ENCODE results near the gene GCK. TPM values are rescaled to one million over a fixed set of nuclear protein-coding genes. Genes with fewer than 3 reads are reported as not detected.

Gene GCK
- polyA plus RNA-seq, 1 of the 3 experiments (the other 2 are of a cell fraction): 1.6 TPM

DNA sequence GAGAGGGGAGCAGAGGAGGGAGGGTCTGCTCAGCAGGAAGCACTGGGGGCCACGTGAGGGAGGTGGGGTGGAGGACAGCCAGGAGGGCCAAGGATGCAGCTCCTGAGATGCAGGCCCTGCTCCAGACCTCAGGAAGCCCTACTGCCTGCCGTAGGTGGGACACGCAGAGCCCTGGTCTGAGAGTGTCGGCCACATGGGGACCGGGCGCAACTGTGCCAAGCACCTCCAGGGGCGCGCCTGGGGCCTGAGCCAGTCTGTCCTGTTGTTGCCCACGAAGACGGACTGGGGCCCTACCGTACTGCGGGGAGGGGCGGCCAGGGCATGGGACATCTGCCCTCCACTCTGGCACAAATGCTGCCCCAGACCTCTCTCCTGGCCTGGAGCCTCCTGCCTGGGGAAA is 43.2 kb upstream of the GCK start:
- 86% methylated on average over 10 of the region's 13 CpGs for WGBS (ENCODE audit: low lambda C conversion rate)
- no peak for DNase-seq

DNA sequence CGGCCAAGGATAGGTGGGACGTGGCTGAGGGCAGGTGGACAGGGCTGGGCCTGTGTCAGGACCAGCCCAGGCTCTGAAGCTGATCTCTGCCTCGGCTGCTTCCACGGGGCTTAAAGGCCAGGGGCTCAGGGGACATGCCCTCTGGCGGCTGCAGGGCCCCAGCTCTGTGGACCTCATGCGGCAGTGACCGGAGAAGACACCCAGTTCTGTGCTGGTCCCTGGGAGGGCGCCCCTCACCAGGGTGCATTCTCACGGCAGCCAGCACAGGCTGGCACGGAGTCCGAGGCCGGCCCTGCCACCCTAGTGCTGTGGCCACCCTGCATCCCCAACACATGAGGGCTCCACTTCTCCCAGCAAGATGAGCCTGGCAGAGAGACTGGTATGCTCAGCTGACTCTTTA is 41.8 kb upstream of the GCK start:
- H3K27me3 ChIP-seq (ENCODE audit: insufficient read depth): no peaks in the 10 kb centered on the region
- no peaks in the 10 kb centered on the region for H3K9me2 ChIP-seq
- no peak overlapping the region for H3K4me2 ChIP-seq
- no peaks in the 10 kb centered on the region for H3F3A ChIP-seq (replicated peaks; ENCODE audit: insufficient read depth)
- POLR2A ChIA-PET: no interaction called here
- H3K36me3 ChIP-seq (replicated peaks in 1 of 2; ENCODE audit: control insufficient read depth in 1 of 2, insufficient read depth in 2 of 2, low read length in 1 of 2): no peaks in the 10 kb centered on the region
- peaks cover 0 to 26% of the 10 kb centered on the region in 2 experiments; a peak in 1 of 4 replicates for H3K4me1 ChIP-seq (ENCODE audit: control insufficient read depth in 1 of 2, insufficient read depth in 2 of 2, low read depth in 1 of 2, low read length in 1 of 2)
- WGBS (ENCODE audit: low lambda C conversion rate): 85% methylated on average over 11 of the region's 12 CpGs
- TF ChIP-seq RXRA (IDR thresholded peaks at IDR 0.05; ENCODE audit: borderline replicate concordance, low read depth) (no peak), TAF1 (IDR thresholded peaks at IDR 0.05; ENCODE audit: borderline replicate concordance, low read depth, low read length) (no peak), TEAD4 (IDR thresholded peaks at IDR 0.05; ENCODE audit: borderline replicate concordance, insufficient read depth) (no peak), TCF12 (IDR thresholded peaks at IDR 0.05) (no peak), FOXJ3 (CRISPR knock-in tag; IDR thresholded peaks at IDR 0.05) (no peak), POLR2AphosphoS5 (IDR thresholded peaks at IDR 0.05; ENCODE audit: low read depth, low read length) (no peak), EZH2phosphoT487 (IDR thresholded peaks at IDR 0.05; ENCODE audit: borderline replicate concordance, low read depth) (no peak), GATA2 (CRISPR knock-in tag; IDR thresholded peaks at IDR 0.05) (no peak), FOXM1 (IDR thresholded peaks at IDR 0.05; ENCODE audit: low read depth) (no peak), SMC3 (IDR thresholded peaks at IDR 0.05; ENCODE audit: low read depth, low read length) (no peak), YY1 (IDR thresholded peaks at IDR 0.05; ENCODE audit: low read depth) (no peak), SIN3A (IDR thresholded peaks at IDR 0.05; ENCODE audit: borderline replicate concordance, low read depth, low read length) (no peak)
- TF ChIP-seq, protein P1, sequence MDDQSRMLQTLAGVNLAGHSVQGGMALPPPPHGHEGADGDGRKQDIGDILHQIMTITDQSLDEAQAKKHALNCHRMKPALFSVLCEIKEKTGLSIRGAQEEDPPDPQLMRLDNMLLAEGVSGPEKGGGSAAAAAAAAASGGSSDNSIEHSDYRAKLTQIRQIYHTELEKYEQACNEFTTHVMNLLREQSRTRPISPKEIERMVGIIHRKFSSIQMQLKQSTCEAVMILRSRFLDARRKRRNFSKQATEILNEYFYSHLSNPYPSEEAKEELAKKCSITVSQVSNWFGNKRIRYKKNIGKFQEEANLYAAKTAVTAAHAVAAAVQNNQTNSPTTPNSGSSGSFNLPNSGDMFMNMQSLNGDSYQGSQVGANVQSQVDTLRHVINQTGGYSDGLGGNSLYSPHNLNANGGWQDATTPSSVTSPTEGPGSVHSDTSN (IDR thresholded peaks at IDR 0.05): no peak
- TF ChIP-seq, protein P2, sequence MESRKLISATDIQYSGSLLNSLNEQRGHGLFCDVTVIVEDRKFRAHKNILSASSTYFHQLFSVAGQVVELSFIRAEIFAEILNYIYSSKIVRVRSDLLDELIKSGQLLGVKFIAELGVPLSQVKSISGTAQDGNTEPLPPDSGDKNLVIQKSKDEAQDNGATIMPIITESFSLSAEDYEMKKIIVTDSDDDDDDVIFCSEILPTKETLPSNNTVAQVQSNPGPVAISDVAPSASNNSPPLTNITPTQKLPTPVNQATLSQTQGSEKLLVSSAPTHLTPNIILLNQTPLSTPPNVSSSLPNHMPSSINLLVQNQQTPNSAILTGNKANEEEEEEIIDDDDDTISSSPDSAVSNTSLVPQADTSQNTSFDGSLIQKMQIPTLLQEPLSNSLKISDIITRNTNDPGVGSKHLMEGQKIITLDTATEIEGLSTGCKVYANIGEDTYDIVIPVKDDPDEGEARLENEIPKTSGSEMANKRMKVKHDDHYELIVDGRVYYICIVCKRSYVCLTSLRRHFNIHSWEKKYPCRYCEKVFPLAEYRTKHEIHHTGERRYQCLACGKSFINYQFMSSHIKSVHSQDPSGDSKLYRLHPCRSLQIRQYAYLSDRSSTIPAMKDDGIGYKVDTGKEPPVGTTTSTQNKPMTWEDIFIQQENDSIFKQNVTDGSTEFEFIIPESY (IDR thresholded peaks at IDR 0.05; ENCODE audit: borderline replicate concordance, low read depth): no peak
- H2AFZ ChIP-seq (ENCODE audit: low read depth): no peak overlapping the region
- H3K9ac ChIP-seq: no peak overlapping the region
- DNase-seq: no peak
- no peak overlapping the region for H3K27ac ChIP-seq (ENCODE audit: low read depth in 2 of 2, low read length in 1 of 2)
- H3K79me2 ChIP-seq (ENCODE audit: insufficient read depth): no peaks in the 10 kb centered on the region
- no peak overlapping the region for H3K4me3 ChIP-seq (ENCODE audit: low read depth in 2 of 2, low read length in 1 of 2)
- CTCF ChIA-PET: interaction anchor here (0.8 to 1.0 kb wide), 2 partner anchors 10 to 159 kb away, joined by 3 to 4 read pairs; no protein-coding TSS in a partner anchor
- H4K20me1 ChIP-seq (ENCODE audit: insufficient read depth): no peaks in the 10 kb centered on the region
- no peaks in the 10 kb centered on the region for H3K9me3 ChIP-seq

More for the DNA sequence above, 43.2 kb upstream of the GCK start:
- no peak overlapping the region for H2AFZ ChIP-seq (ENCODE audit: low read depth)
- no peak overlapping the region for H3K9ac ChIP-seq
- TF ChIP-seq RAD21 (IDR thresholded peaks at IDR 0.05; ENCODE audit: low read length): no peak
- no peak for TF ChIP-seq USF1 (IDR thresholded peaks at IDR 0.05; ENCODE audit: borderline replicate concordance, low read depth)
- no peak for TF ChIP-seq RXRA (IDR thresholded peaks at IDR 0.05; ENCODE audit: borderline replicate concordance, low read depth)
- TF ChIP-seq GATA2 (CRISPR knock-in tag; IDR thresholded peaks at IDR 0.05): no peak
- no peak for TF ChIP-seq NFIC (IDR thresholded peaks at IDR 0.05; ENCODE audit: borderline replicate concordance)
- TF ChIP-seq YY1 (IDR thresholded peaks at IDR 0.05; ENCODE audit: low read depth): no peak
- TF ChIP-seq, protein P2 (IDR thresholded peaks at IDR 0.05; ENCODE audit: borderline replicate concordance, low read depth): no peak
- no peak for TF ChIP-seq TEAD4 (IDR thresholded peaks at IDR 0.05; ENCODE audit: borderline replicate concordance, insufficient read depth)
- H3K4me2 ChIP-seq: no peak overlapping the region
- H4K20me1 ChIP-seq (ENCODE audit: insufficient read depth): no peaks in the 10 kb centered on the region
- H3F3A ChIP-seq (replicated peaks; ENCODE audit: insufficient read depth): no peaks in the 10 kb centered on the region
- H3K27ac ChIP-seq (ENCODE audit: low read depth in 2 of 2, low read length in 1 of 2): no peak overlapping the region
- H3K9me2 ChIP-seq: no peaks in the 10 kb centered on the region
- ChIA-PET POLR2A (no interaction called here), CTCF (interaction anchor here (1.4 kb wide), 1 partner anchor 9 kb away, joined by 7 read pairs; no protein-coding TSS in a partner anchor)
- H3K27me3 ChIP-seq (ENCODE audit: insufficient read depth): no peaks in the 10 kb centered on the region
- H3K36me3 ChIP-seq (replicated peaks in 1 of 2; ENCODE audit: control insufficient read depth in 1 of 2, insufficient read depth in 2 of 2, low read length in 1 of 2): no peaks in the 10 kb centered on the region
- H3K79me2 ChIP-seq (ENCODE audit: insufficient read depth): no peaks in the 10 kb centered on the region
- no peaks in the 10 kb centered on the region for H3K9me3 ChIP-seq
- no peak overlapping the region for H3K4me3 ChIP-seq (ENCODE audit: low read depth in 2 of 2, low read length in 1 of 2)
- H3K4me1 ChIP-seq (ENCODE audit: control insufficient read depth in 1 of 2, insufficient read depth in 2 of 2, low read depth in 1 of 2, low read length in 1 of 2): peaks cover 0 to 39% of the 10 kb centered on the region in 2 experiments; a peak in 1 of 4 replicates

All from SK-N-SH (cell line).